ENCODE data around the gene TMEM134.
"Not testable (repeated sequence)": the region's sequence is repeated elsewhere in the genome, so short reads cannot be mapped to it uniquely, and the experiment has no call there.

TMEM134 gene, protein sequence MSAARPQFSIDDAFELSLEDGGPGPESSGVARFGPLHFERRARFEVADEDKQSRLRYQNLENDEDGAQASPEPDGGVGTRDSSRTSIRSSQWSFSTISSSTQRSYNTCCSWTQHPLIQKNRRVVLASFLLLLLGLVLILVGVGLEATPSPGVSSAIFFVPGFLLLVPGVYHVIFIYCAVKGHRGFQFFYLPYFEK

GRCh38 chr11:67468759-67469507 lies at the start of gene TMEM134:
TSS of gene TMEM134 (minus strand) at chr11:67469251. CDS start at chr11:67469192, 59 bp downstream.
- peak; percentile 77 to 79 for DNase-seq (ENCODE audit: low read depth in 2 of 2)

GRCh38 chr11:67517784-67518552 lies 48.9 kb upstream of the TMEM134 start:
- no peak for DNase-seq (ENCODE audit: low read depth in 2 of 2)

DNA sequence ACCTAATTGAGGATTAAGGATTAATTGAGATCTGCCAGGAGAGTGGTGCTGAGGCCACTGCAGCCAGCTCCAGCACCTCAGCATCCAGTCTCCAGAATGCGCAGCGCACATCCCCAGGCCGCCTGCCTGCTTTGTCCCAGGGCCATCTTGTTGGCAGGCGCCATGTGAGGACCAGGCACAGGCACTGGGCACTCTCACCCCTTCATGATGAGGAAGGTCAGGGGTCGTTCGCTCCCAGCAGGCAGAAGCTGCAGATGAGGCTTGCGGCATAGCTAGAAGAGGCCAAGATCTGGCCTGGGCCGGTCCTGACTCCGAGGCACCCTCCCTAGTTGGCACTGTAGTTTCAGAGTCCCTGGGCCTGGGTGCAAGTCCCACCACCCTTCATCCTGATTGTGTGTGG lies 47.8 kb upstream of the TMEM134 start:
- no peak for DNase-seq (ENCODE audit: low read depth in 2 of 2)

GRCh38 chr11:67514116-67514515 lies 45.1 kb upstream of the TMEM134 start:
- DNase-seq (ENCODE audit: low read depth in 2 of 2): no peak

GRCh38 chr11:67511558-67511957 lies 42.5 kb upstream of the TMEM134 start:
- not testable (repeated sequence) for DNase-seq (ENCODE audit: low read depth in 2 of 2)

GRCh38 chr11:67510023-67510345 lies 40.9 kb upstream of the TMEM134 start:
- DNase-seq (ENCODE audit: low read depth in 2 of 2): no peak

DNA sequence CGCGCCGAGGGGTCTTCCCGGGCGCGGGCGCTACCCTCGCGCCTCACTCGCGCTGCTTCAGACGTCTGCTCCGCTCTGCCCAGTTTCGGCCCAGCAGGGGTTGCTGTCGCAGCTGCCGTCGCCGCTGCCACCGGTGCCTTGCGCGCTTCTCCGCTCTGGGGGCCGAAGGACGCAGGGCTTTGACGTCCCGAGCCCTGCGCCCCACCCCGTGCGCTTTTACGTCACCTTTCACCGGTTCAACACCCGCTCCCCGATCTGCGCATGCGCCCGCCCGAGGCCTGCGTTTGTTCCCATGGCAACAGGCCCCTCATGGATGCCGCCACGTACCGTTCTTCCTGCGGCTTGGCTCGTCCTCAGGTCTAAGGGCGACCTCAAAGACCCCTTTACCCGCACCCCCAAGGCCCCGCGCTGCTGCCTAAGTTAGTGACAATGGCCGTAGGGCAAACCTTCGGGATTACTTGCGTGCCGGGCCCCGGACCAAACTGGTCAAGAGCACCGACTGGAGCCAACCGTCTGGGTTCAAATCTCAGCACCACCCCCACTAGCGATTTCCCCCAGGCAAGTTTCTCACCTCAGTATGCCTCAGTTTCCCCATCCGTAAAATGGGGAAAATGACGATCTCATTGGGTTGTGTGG lies 39.6 kb upstream of the TMEM134 start:
- DNase-seq (ENCODE audit: low read depth in 2 of 2): peak; percentile 92 to 93

GRCh38 chr11:67507864-67508485 lies 38.9 kb upstream of the TMEM134 start, which contains the start of gene CDK2AP2:
TSS of gene CDK2AP2 (minus strand) at chr11:67508162. CDS start at chr11:67508082, 80 bp downstream.
- peak; percentile 99 for DNase-seq (ENCODE audit: low read depth in 2 of 2)

DNA sequence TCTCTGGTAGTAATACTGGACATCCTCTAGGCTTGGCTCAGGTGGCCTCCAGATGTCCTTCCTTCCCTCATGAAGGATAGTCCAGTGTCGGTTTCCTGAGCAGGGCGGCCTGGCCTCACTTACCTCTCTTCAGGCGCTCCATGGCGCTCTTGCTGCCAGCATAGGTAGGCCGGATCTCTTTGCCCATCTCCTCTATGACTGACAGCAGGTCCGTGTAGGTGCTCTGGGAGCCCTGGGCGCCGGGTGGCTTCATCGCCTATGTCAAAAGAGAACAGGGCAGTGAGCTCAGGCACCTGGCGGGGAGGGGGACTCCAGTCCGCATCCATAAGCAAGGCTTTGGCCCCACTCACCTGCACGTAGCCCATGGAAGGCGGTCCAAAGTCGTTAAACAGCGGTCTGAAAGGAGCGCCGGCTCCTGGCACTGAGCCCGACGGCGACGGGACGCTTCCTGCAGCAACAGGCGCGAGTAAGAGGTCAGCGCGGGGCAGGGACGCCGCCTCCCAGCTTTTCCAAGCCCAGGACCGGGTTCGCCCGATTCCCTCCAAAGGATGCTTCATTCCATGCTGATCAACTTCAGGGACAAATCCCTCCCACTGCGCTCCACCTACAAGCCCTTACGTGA lies 38.3 kb upstream of the TMEM134 start:
- DNase-seq (ENCODE audit: low read depth in 2 of 2): no peak

DNA sequence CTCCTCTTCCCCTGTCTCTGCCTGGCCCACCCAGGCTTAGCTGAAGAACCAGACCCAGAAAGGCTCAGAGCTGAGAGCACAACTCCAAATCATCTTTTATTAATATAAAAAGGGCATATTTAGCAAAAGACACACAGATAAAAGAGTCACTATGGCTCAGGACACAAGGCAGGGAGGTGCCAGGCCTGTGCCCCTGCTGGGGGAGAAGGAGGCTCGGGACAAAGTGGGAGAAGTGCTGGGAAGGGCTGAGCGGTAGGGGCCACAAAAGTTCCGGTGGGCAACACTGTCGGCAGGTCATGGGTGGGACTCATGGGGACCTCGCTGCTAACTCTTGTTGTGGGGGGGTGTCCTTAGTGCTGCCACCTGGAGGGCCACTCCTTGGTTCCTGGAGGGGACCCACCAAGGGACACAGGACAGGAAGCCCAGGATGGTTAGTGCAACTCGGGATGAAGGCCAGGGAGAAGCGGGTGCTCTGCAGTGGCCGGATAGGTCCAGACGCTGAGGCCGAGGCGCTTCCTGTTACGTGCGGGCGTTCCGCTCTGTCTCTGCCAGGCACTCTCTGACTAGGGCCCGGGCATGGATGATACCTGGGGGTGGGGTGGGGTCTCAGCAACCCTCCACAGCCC lies 37.5 kb upstream of the TMEM134 start:
- DNase-seq (ENCODE audit: low read depth in 2 of 2): no peak

DNA sequence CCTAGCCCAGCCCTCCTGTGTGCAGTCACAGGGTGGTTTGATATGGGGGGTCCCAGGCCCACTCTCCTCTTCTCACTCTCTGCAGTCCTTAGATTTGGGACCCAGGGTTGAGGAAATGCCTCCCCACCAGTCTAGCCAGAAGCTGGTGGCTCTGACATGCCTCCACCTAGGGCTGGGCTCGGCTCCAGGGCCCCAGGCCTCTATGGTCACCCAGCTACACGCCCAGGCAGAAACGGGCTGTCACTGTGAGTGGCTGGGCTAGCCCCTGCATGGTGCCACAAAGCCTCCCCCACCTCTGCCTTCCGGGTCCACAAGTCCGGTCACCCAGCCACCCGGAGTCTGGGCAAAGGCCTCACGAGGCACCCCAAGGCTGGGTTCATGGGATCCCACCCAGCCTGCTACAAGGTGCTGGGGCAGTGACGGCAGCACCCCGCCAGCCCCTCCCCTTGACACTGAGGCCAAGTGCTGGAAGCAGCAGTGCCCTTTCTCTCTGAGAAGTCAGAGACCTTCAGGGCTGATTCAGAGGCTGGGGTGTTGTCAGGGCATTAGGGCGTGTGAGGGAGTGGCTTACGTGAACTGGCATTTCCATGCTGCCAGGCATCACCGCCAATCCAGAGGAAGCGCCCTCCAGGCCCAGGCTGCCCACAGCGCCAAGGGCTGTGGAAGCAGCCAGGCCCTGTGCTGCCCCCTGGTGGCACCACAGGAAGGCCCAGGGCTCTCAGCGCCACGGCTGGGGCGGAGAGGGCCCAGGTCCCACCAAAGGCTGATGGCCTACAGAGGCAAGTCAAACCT lies 36.8 kb upstream of the TMEM134 start:
- DNase-seq (ENCODE audit: low read depth in 2 of 2): peak; percentile 40 to 41

GRCh38 chr11:67504950-67505581 lies 36.0 kb upstream of the TMEM134 start, which contains the start of gene PITPNM1:
TSS of gene PITPNM1 (minus strand) at chr11:67505363. CDS start at chr11:67504180, 1,183 bp downstream.
- peak in 1 of 2 experiments; percentile 14 for DNase-seq (ENCODE audit: low read depth in 2 of 2)

DNA sequence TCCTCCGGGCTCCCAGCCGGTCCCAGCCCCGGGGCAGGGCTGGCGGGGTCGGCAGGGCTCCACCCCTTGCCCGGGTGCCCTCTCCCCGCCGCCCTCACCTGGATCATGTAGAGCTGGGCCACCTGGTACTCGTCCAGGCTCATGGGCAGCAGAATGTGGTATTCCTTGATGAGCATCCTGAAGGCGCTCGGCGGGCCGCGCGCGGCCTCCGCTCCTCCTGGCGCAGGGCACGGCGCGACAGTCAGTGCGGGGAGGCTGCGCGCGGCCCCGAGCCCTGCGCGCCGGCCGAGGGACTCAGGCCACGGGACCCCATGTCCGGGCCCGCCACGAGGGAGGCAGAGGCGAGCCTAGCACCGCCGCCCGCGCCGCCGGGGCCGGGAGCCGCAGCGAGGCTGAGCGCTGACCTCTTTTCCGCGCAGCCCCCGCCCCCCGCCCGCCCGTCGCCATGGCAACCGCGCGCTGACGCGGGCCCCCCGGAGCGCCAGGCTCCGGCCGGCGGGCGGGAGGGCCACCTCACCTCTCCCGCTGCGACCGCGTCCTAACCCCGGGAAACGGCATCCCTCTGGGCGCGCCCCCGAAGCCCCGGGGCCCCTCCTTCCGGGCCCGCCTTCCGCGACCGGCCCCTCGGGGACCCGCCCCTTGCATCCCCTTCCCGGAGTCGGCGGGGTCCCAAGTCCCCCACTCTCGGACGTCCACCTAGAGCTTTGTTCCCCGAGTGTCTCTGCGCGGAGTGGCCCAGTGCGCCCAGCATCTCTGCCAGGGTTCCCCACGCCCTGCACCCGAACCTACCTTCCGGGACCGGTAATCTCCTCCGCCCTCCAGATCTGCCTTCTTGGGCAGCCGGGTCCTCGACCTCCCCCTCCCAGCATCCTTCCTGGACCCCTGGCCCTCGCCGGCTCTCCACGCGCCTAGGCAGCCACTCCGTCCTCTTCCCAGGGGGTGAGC lies 35.2 kb upstream of the TMEM134 start:
- no peak for DNase-seq (ENCODE audit: low read depth in 2 of 2)

DNA sequence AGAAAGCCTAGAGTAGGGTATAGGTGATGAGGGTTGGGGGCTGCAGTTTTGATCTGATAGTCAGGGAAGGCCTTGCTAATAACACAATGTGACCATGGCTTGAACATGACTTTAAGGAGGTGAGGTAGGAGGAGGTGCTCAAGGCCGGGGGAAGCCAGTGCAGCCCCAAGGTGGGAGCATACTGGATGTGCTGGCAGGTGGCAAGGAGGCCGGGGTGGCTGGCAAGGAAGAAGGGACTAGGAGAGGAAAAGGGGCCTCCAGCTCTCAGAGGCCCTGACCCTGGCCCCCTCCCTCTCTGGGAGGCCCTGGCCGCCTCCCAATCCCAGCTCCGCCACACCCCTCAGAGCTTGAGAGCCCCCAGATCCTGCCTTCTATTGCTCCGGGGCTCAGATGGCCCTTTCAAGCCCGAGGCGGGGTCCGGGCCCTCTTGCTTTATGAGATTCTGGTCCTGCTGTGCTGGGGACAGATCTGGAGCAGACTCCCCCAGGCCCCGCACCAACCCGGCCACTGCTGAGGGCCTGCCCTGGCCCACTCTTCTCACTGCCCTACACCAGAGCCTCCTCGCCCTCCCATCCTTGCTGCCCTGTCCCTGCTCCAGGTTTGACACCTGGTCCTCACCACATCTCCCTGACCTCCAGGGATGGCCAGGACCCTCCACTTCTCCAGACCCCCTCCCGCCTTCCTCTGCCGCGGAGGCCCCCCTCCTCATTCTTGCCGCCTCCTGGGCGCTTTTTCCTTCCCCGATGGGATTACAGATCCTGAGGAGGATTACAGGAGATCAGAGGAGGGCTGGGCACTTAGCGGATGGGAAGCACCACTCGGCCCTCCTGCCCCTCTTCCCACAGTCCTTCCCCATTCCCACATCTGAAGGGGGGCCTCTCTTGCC lies 34.3 kb upstream of the TMEM134 start:
- no peak for DNase-seq (ENCODE audit: low read depth in 2 of 2)

DNA sequence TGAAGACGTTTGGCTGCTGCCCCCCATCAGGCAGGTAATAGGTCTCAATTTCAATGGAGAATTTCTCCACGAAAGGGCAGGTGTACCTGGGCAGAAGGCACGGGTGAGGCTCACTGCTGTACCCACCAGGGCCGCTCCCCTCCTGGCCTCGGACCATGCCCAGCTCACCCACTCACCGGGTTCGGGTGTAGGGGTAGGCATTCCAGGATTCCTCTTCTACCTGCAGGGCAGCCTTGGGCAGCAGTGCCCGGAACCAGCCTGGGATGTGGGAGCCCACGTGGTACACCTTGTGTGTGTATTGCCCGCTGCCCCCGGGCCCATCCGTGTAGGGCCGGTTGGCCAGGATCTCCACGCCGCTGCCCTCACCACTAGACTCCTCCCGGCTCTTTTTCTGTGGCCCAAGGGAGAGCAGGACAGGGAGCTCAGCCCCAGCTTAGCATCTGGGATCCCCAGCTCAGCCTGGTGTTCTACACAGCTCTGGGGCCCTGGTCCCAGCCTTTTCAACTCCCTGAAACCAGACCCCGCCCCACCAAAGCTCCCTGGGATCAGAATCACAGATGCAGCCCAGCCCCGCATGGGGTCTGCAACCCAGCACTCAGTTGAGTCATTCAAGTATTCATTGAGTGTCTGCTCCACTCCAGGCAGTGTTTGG lies 33.4 kb upstream of the TMEM134 start:
- no peak for DNase-seq (ENCODE audit: low read depth in 2 of 2)

DNA sequence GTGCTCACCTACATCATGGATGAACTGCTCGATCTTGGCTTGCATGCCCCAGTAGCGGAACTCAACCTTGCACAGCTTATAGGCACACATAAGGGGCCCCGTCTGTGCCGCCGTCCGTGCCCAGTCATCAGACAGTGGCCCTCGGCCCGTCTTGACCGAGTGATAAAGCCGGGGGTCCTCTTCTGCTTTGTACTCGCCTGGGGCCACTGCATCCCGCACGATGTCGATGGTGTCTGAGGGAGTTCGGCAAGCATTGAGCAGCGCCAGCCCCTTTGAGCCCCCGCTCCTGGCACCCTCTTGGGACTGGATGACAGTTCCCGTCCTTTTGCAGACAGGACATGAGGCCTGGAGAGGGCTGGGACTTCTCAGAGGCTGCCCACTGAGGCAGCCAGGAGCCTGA lies 32.8 kb upstream of the TMEM134 start:
- DNase-seq (ENCODE audit: low read depth in 2 of 2): no peak

Measured in fibroblast of skin of left quadriceps (primary cell).